ENCODE data around the gene MRGPRD. TPM values are rescaled to one million over a fixed set of nuclear protein-coding genes. Genes with fewer than 3 reads are reported as not detected.

The MRGPRD gene
- total and polyA plus RNA-seq, 2 of the 13 experiments (the other 11 are each of a cell fraction or from before 2014, with no cell fraction given) = not detected

DNA sequence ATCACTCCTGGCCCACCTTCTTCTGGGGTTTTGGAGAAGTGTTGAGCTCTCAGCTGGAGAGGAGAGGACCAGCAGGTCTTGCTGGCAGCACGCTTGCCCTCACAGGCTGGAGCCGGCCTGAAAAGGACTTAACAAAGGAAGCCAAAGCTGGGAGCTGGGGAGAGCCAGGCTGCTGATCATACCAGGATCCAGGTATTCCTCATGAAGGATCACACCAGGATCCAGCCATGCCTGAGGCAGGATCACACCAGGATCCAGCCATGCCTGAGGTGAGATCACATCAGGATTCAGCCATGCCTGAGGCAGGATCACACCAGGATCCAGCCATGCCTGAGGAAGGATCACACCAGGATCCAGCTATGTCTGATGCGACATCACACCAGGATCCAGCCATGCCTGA lies 17.0 kb downstream of the MRGPRD start:
- intact Hi-C loops (cut with micrococcal nuclease; ENCODE audit: unreplicated experiment) = no loop called here
- H3K4me2 ChIP-seq (ENCODE audit: low read depth, low read length) = no peak overlapping the region
- WGBS (ENCODE audit: low lambda C conversion rate) = 42% methylated on average over 3 of the region's 3 CpGs
- no peak overlapping the region for H3K4me3 ChIP-seq (replicated peaks in 1 of 3; ENCODE audit: insufficient read depth in 1 of 3, low read depth in 2 of 3, low read length in 3 of 3)
- H3K27ac ChIP-seq (ENCODE audit: extremely low read length, insufficient read depth, low read length) = no peak overlapping the region
- H3K9me3 ChIP-seq (ENCODE audit: low read length) = no peaks in the 10 kb centered on the region
- no TSS peak for BruUV-seq (replicated peaks)
- H3K9ac ChIP-seq (ENCODE audit: insufficient read depth, low read depth, low read length) = no peak overlapping the region
- H2AFZ ChIP-seq (ENCODE audit: low read length) = no peak overlapping the region
- ChIA-PET CTCF (ENCODE audit: low intra/inter-chr PET ratio, low total read pairs) (no interaction called here), POLR2A (no interaction called here)
- in situ Hi-C loops (cut with HindIII; ENCODE audit: extremely low pct_ligation_motif_present, low pct_unique_long_range_greater_than_20kb) = no loop called here
- ATAC-seq (peak; percentile 50), FAIRE-seq (peak; percentile 8), DNase-seq (ENCODE audit: low spot score) (no peak)
- no peaks in the 10 kb centered on the region for H3K4me1 ChIP-seq (ENCODE audit: insufficient read depth, low read length)
- peaks cover 2 to 21% of the 10 kb centered on the region in 2 experiments for H3K27me3 ChIP-seq (ENCODE audit: control insufficient read depth in 1 of 2, insufficient read depth in 2 of 2, low read length in 2 of 2)
- no peaks in the 10 kb centered on the region for H3K79me2 ChIP-seq (ENCODE audit: insufficient read depth, low read length)
- H4K20me1 ChIP-seq (ENCODE audit: insufficient read depth, low read length) = no peaks in the 10 kb centered on the region
- no peak for TF ChIP-seq TGIF2 (CRISPR knock-in tag; IDR thresholded peaks at IDR 0.05)
- TF ChIP-seq, protein P1, sequence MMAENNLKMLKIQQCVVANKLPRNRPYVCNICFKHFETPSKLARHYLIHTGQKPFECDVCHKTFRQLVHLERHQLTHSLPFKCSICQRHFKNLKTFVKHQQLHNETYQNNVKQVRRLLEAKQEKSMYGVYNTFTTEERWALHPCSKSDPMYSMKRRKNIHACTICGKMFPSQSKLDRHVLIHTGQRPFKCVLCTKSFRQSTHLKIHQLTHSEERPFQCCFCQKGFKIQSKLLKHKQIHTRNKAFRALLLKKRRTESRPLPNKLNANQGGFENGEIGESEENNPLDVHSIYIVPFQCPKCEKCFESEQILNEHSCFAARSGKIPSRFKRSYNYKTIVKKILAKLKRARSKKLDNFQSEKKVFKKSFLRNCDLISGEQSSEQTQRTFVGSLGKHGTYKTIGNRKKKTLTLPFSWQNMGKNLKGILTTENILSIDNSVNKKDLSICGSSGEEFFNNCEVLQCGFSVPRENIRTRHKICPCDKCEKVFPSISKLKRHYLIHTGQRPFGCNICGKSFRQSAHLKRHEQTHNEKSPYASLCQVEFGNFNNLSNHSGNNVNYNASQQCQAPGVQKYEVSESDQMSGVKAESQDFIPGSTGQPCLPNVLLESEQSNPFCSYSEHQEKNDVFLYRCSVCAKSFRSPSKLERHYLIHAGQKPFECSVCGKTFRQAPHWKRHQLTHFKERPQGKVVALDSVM (CRISPR knock-in tag; IDR thresholded peaks at IDR 0.05) = no peak
- TF ChIP-seq, protein P2, sequence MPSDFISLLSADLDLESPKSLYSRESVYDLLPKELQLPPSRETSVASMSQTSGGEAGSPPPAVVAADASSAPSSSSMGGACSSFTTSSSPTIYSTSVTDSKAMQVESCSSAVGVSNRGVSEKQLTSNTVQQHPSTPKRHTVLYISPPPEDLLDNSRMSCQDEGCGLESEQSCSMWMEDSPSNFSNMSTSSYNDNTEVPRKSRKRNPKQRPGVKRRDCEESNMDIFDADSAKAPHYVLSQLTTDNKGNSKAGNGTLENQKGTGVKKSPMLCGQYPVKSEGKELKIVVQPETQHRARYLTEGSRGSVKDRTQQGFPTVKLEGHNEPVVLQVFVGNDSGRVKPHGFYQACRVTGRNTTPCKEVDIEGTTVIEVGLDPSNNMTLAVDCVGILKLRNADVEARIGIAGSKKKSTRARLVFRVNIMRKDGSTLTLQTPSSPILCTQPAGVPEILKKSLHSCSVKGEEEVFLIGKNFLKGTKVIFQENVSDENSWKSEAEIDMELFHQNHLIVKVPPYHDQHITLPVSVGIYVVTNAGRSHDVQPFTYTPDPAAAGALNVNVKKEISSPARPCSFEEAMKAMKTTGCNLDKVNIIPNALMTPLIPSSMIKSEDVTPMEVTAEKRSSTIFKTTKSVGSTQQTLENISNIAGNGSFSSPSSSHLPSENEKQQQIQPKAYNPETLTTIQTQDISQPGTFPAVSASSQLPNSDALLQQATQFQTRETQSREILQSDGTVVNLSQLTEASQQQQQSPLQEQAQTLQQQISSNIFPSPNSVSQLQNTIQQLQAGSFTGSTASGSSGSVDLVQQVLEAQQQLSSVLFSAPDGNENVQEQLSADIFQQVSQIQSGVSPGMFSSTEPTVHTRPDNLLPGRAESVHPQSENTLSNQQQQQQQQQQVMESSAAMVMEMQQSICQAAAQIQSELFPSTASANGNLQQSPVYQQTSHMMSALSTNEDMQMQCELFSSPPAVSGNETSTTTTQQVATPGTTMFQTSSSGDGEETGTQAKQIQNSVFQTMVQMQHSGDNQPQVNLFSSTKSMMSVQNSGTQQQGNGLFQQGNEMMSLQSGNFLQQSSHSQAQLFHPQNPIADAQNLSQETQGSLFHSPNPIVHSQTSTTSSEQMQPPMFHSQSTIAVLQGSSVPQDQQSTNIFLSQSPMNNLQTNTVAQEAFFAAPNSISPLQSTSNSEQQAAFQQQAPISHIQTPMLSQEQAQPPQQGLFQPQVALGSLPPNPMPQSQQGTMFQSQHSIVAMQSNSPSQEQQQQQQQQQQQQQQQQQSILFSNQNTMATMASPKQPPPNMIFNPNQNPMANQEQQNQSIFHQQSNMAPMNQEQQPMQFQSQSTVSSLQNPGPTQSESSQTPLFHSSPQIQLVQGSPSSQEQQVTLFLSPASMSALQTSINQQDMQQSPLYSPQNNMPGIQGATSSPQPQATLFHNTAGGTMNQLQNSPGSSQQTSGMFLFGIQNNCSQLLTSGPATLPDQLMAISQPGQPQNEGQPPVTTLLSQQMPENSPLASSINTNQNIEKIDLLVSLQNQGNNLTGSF (CRISPR knock-in tag; IDR thresholded peaks at IDR 0.05) = no peak
- no peak for TF ChIP-seq ZNF510 (CRISPR knock-in tag; IDR thresholded peaks at IDR 0.05; ENCODE audit: low read depth)
- TF ChIP-seq JUNB (CRISPR knock-in tag; IDR thresholded peaks at IDR 0.05; ENCODE audit: borderline replicate concordance) = no peak
- no peak for TF ChIP-seq ZNF232 (CRISPR knock-in tag; IDR thresholded peaks at IDR 0.05; ENCODE audit: borderline replicate concordance)
- TF ChIP-seq ZNF7 (CRISPR knock-in tag; IDR thresholded peaks at IDR 0.05) = no peak
- TF ChIP-seq EED (CRISPR knock-in tag; IDR thresholded peaks at IDR 0.05) = no peak
- TF ChIP-seq ZNF253 (CRISPR knock-in tag; IDR thresholded peaks at IDR 0.05; ENCODE audit: borderline replicate concordance) = no peak
- TF ChIP-seq, protein P3, sequence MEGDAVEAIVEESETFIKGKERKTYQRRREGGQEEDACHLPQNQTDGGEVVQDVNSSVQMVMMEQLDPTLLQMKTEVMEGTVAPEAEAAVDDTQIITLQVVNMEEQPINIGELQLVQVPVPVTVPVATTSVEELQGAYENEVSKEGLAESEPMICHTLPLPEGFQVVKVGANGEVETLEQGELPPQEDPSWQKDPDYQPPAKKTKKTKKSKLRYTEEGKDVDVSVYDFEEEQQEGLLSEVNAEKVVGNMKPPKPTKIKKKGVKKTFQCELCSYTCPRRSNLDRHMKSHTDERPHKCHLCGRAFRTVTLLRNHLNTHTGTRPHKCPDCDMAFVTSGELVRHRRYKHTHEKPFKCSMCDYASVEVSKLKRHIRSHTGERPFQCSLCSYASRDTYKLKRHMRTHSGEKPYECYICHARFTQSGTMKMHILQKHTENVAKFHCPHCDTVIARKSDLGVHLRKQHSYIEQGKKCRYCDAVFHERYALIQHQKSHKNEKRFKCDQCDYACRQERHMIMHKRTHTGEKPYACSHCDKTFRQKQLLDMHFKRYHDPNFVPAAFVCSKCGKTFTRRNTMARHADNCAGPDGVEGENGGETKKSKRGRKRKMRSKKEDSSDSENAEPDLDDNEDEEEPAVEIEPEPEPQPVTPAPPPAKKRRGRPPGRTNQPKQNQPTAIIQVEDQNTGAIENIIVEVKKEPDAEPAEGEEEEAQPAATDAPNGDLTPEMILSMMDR (CRISPR knock-in tag; IDR thresholded peaks at IDR 0.05) = no peak
- TF ChIP-seq SCMH1 (CRISPR knock-in tag; IDR thresholded peaks at IDR 0.05; ENCODE audit: borderline replicate concordance) = no peak
- TF ChIP-seq MIXL1 (CRISPR knock-in tag; IDR thresholded peaks at IDR 0.05) = no peak
- TF ChIP-seq NPAS2 (CRISPR knock-in tag; IDR thresholded peaks at IDR 0.05; ENCODE audit: borderline replicate concordance) = no peak
- H3K36me3 ChIP-seq (replicated peaks in 1 of 2; ENCODE audit: control insufficient read depth in 1 of 2, insufficient read depth in 2 of 2, low read length in 2 of 2) = no peaks in the 10 kb centered on the region

Measured in HepG2 (cell line).